H1 (cell line): Measurements from ENCODE around the gene CCDC120. TPM values are rescaled to one million over a fixed set of nuclear protein-coding genes. Genes with fewer than 3 reads are reported as not detected.

Experiments used
- CTCF ChIA-PET: fragments of 300-600 bp; sonication (Branson Sonifier 250); formaldehyde crosslinking; loops from one replicate; lab custom pipeline; 2021; ENCODE audit not compliant: partially characterized antibody; lab: Charles Lee
- POLR2A ChIA-PET: fragments of 300-600 bp; sonication (Branson Sonifier 250); formaldehyde crosslinking; loops from one replicate; lab custom pipeline; 2021; ENCODE audit warnings: inconsistent platforms; ENCODE audit not compliant: partially characterized antibody; lab: Charles Lee
- DNase-seq, 2 experiments: peaks; one replicate each; pipeline versions ENCODE4 v3.0.0 to v3.0.0-alpha.2; 2010 to 2022; ENCODE audit warnings: low spot score in 2 of 2, low read depth in 1 of 2, mixed read lengths in 1 of 2
- FAIRE-seq: peaks from 2 replicates; lab custom pipeline; 2011; peaks lifted over from hg19 to GRCh38; lab: Jason Lieb, UNC
- H2AFZ ChIP-seq: 2 replicates; pipeline ENCODE4 v1.8.1; 2012; ENCODE audit warnings: low read length, inconsistent platforms
- H2AK5ac ChIP-seq: 2 replicates; pipeline ENCODE4 v1.6.1; 2013; ENCODE audit warnings: low read depth, low read length
- H2BK120ac ChIP-seq: replicated peaks from 2 replicates; pipeline ENCODE3; 2013; ENCODE audit warnings: low read depth, low read length, inconsistent platforms
- H2BK12ac ChIP-seq: 2 replicates; pipeline ENCODE4 v1.6.1; 2013; ENCODE audit warnings: low read depth, low read length
- H2BK15ac ChIP-seq: 2 replicates; pipeline ENCODE4 v1.6.1; 2013; ENCODE audit warnings: low read length
- H2BK20ac ChIP-seq: 2 replicates; pipeline ENCODE4 v1.6.1; 2013; ENCODE audit warnings: low read length
- H2BK5ac ChIP-seq: 2 replicates; pipeline ENCODE4 v1.6.1; 2013; ENCODE audit warnings: low read depth, low read length
- H3K14ac ChIP-seq: 2 replicates; pipeline ENCODE4 v1.6.1; 2013; ENCODE audit warnings: inconsistent platforms; ENCODE audit not compliant: insufficient read length
- H3K18ac ChIP-seq: 2 replicates; pipeline ENCODE4 v1.6.1; 2013; ENCODE audit warnings: low read length; ENCODE audit errors: extremely low read depth
- H3K23ac ChIP-seq: 2 replicates; pipeline ENCODE4 v1.6.1; 2013; ENCODE audit warnings: inconsistent platforms; ENCODE audit not compliant: insufficient read length
- H3K23me2 ChIP-seq: 2 replicates; pipeline ENCODE4 v1.6.1; 2013; ENCODE audit warnings: low read depth, low read length
- H3K27ac ChIP-seq: 2 replicates; pipeline ENCODE4 v1.6.1; 2011; ENCODE audit warnings: low read depth, low read length, inconsistent platforms
- H3K27me3 ChIP-seq, 4 experiments: replicated peaks in 1 of 4; 1 replicate in 1 of 4; 2 replicates in 3 of 4; pipeline versions ENCODE4 v1.6.1 to v1.8.1; 2011 to 2013; ENCODE audit warnings: low read length in 3 of 4, mild to moderate bottlenecking in 3 of 4, inconsistent platforms in 2 of 4, mixed read lengths in 2 of 4, moderate library complexity in 1 of 4; ENCODE audit not compliant: control insufficient read depth in 3 of 4, insufficient read depth in 3 of 4; ENCODE audit errors: extremely low read depth in 1 of 4
- H3K36me3 ChIP-seq, 4 experiments: 2 replicates each; pipeline versions ENCODE4 v1.6.1 to v1.8.1; 2011 to 2013; ENCODE audit warnings: mild to moderate bottlenecking in 4 of 4, low read length in 3 of 4, moderate library complexity in 2 of 4, control low read depth in 1 of 4, inconsistent platforms in 1 of 4; ENCODE audit not compliant: insufficient read depth in 4 of 4, control insufficient read depth in 2 of 4
- H3K4ac ChIP-seq: replicated peaks from 2 replicates; pipeline ENCODE3; 2013; ENCODE audit warnings: low read length, low read depth, mixed read lengths, inconsistent platforms; ENCODE audit not compliant: insufficient read length
- H3K4me1 ChIP-seq, 4 experiments: replicated peaks in 1 of 4; 1 replicate in 1 of 4; 2 replicates in 3 of 4; pipeline versions ENCODE4 v1.6.1 to v1.8.1; 2011 to 2013; ENCODE audit warnings: low read length in 3 of 4, inconsistent platforms in 2 of 4, mixed read lengths in 1 of 4; ENCODE audit not compliant: insufficient read depth in 4 of 4, control insufficient read depth in 3 of 4
- H3K4me2 ChIP-seq, 2 experiments: 2 replicates each; pipeline versions ENCODE4 v1.6.1 to v1.8.1; 2011 to 2013; ENCODE audit warnings: low read depth in 2 of 2, low read length in 2 of 2, control low read depth in 1 of 2, inconsistent platforms in 1 of 2, mild to moderate bottlenecking in 1 of 2; ENCODE audit not compliant: insufficient read depth in 1 of 2
- H3K4me3 ChIP-seq, 4 experiments: fragments of 200-600, 300-600 bp in 1 of 4; sonication (generic), shearing (Covaris generic), sonication (Bioruptor Twin) in 1 of 4; 2 replicates each; pipeline versions ENCODE4 v1.5.1 to v1.8.1; 2011 to 2016; ENCODE audit warnings: low read length in 4 of 4, low read depth in 3 of 4, control low read depth in 2 of 4, inconsistent platforms in 2 of 4, mild to moderate bottlenecking in 2 of 4, mixed read lengths in 1 of 4, moderate library complexity in 1 of 4; ENCODE audit not compliant: insufficient read depth in 2 of 4; ENCODE audit errors: extremely low read depth in 1 of 4
- H3K56ac ChIP-seq: replicated peaks from 2 replicates; pipeline ENCODE3; 2013; ENCODE audit warnings: low read depth, mild to moderate bottlenecking, mixed read lengths, low read length, inconsistent platforms; ENCODE audit not compliant: insufficient read length
- H3K79me1 ChIP-seq: 2 replicates; pipeline ENCODE4 v1.6.1; 2013; ENCODE audit warnings: low read depth, low read length, control low read depth
- H3K79me2 ChIP-seq, 2 experiments: 2 replicates each; pipeline versions ENCODE4 v1.6.1 to v1.8.1; 2012 to 2013; ENCODE audit warnings: low read length in 2 of 2, mild to moderate bottlenecking in 2 of 2, inconsistent platforms in 1 of 2; ENCODE audit not compliant: insufficient read depth in 2 of 2, control insufficient read depth in 1 of 2
- H3K9ac ChIP-seq, 4 experiments: replicated peaks in 1 of 4; 1 replicate in 1 of 4; 2 replicates in 3 of 4; pipeline versions ENCODE4 v1.6.1 to v1.8.1; 2011 to 2013; ENCODE audit warnings: low read depth in 3 of 4, low read length in 3 of 4, control low read depth in 2 of 4, mild to moderate bottlenecking in 2 of 4, moderate library complexity in 2 of 4, inconsistent platforms in 1 of 4; ENCODE audit errors: extremely low read depth in 1 of 4
- H3K9me3 ChIP-seq, 2 experiments: 2 replicates each; pipeline versions ENCODE4 v1.6.1 to v1.8.1; 2012 to 2013; ENCODE audit warnings: mild to moderate bottlenecking in 2 of 2, moderate library complexity in 2 of 2, control low read depth in 1 of 2, inconsistent platforms in 1 of 2, low read depth in 1 of 2, low read length in 1 of 2, mixed read lengths in 1 of 2; ENCODE audit not compliant: insufficient read depth in 2 of 2
- H4K20me1 ChIP-seq, 2 experiments: replicated peaks in 1 of 2; 2 replicates each; pipeline versions ENCODE3 to v1.8.1; 2011 to 2013; ENCODE audit warnings: inconsistent platforms in 2 of 2, low read length in 2 of 2, mild to moderate bottlenecking in 1 of 2; ENCODE audit not compliant: insufficient read depth in 2 of 2, control insufficient read depth in 1 of 2
- H4K5ac ChIP-seq: 2 replicates; pipeline ENCODE4 v1.6.1; 2013; ENCODE audit warnings: low read length, low read depth, mixed read lengths, inconsistent platforms; ENCODE audit not compliant: insufficient read length
- H4K8ac ChIP-seq: 2 replicates; pipeline ENCODE4 v1.8.0; 2013; ENCODE audit warnings: mild to moderate bottlenecking, moderate library complexity, low read length, inconsistent platforms; ENCODE audit not compliant: insufficient read depth; ENCODE audit errors: extremely low read depth
- H4K91ac ChIP-seq: replicated peaks from 2 replicates; pipeline ENCODE3; 2013; ENCODE audit warnings: low read length, mixed read lengths, inconsistent platforms; ENCODE audit not compliant: insufficient read length
- CBX5 ChIP-seq: fragments of 300-800, 300-1000 bp; sonication (generic); IDR thresholded peaks from 2 replicates; pipeline ENCODE4 v1.7.1; 2016; ENCODE audit warnings: antibody characterized with exemption, low read length, low read depth
- CTCF ChIP-seq, 3 experiments: IDR thresholded peaks; 1 replicate in 2 of 3; 2 replicates in 1 of 3; pipeline versions ENCODE4 v1.5.1 to v1.6.1; 2011; ENCODE audit warnings: low read length in 3 of 3, mild to moderate bottlenecking in 3 of 3, inconsistent platforms in 2 of 3, low read depth in 1 of 3, moderate library complexity in 1 of 3; ENCODE audit not compliant: insufficient read depth in 1 of 3; ENCODE audit errors: control extremely low read depth in 1 of 3
- GABPA ChIP-seq: IDR thresholded peaks from 2 replicates; pipeline ENCODE4 v1.6.1; 2011; ENCODE audit warnings: mild to moderate bottlenecking, low read length, moderate library complexity, borderline replicate concordance; ENCODE audit not compliant: insufficient read depth
- SIX5 ChIP-seq: IDR thresholded peaks from 2 replicates; pipeline ENCODE4 v1.6.1; 2011; ENCODE audit warnings: mild to moderate bottlenecking, low read depth, low read length
- TAF1 ChIP-seq: IDR thresholded peaks from 2 replicates; pipeline ENCODE4 v1.6.1; 2011; ENCODE audit warnings: mild to moderate bottlenecking, low read depth, low read length
- USF2 ChIP-seq: IDR thresholded peaks from 2 replicates; pipeline ENCODE4 v1.6.1; 2011; ENCODE audit warnings: low read length, improper control_type of control experiment
- WGBS, 2 experiments: shearing (Covaris generic) in 1 of 2; methylation state at CpG; one replicate each; pipeline versions ENCODE4 v1.1.6 to v1.1.7; 2013 to 2015; ENCODE audit warnings: low lambda C conversion rate in 2 of 2, mixed read lengths in 2 of 2, inconsistent platforms in 1 of 2, low coverage in 1 of 2, missing lambda C conversion rate in 1 of 2; ENCODE audit not compliant: insufficient replicate concordance in 2 of 2, insufficient coverage in 1 of 2, insufficient read length in 1 of 2; ENCODE audit errors: extremely low coverage in 1 of 2, missing lambda C conversion rate in 1 of 2; 5-methylcytosine and 5-hydroxymethylcytosine counted together
- polyA plus RNA-seq, 7 experiments: library from polyadenylated mRNA; depleted of rRNA in 3 of 7; stranded (reverse) in 5 of 7; unstranded in 2 of 7; fragments of >200 nt in 5 of 7; fragments of 200-250 nt in 2 of 7; gene quantifications; 1 replicate in 5 of 7; 2 replicates in 1 of 7; 4 replicates in 1 of 7; pipeline versions ENCODE4 v1.2.1 to v1.2.3, GENCODE V29; 2011 to 2013; ENCODE audit warnings: missing spikeins in 2 of 7, mixed read lengths in 2 of 7
- total RNA-seq: library from RNA; stranded (reverse); fragmentation: NEBNext Ultra II Directional; extraction: Animal tissue kit (Norgen Biotek cat#: 25700); gene quantifications from 2 replicates; pipeline ENCODE4 v1.2.1, GENCODE V29; 2021

Gene CCDC120
- total and polyA plus RNA-seq, 2 of the 8 experiments (the other 6 are each of a cell fraction or from before 2014, with no cell fraction given), result 4.9 to 11.9 TPM

- H3K23ac ChIP-seq, result no peak overlapping the region
- TF ChIP-seq CTCF (IDR thresholded peaks at IDR 0.05; ENCODE audit: control extremely low read depth in 1 of 3, insufficient read depth in 1 of 3, low read depth in 1 of 3, low read length in 3 of 3) (no peak), CBX5 (no peak), TAF1 (no peak), GABPA (no peak), USF2 (no peak), SIX5 (no peak)
- no peak overlapping the region for H3K4ac ChIP-seq
- no peak overlapping the region for H3K9ac ChIP-seq
- no peak overlapping the region for H2BK20ac ChIP-seq
- no peaks in the 10 kb centered on the region for H3K79me1 ChIP-seq
- POLR2A ChIA-PET, result interaction anchor here (0.7 to 1.5 kb wide), 2 partner anchors 9 to 18 kb away, joined by 3 to 6 read pairs; partner anchors contain the start of gene WDR45
- H3K4me3 ChIP-seq, result no peak overlapping the region
- H3K23me2 ChIP-seq, result no peaks in the 10 kb centered on the region
- no peaks in the 10 kb centered on the region for H3K9me3 ChIP-seq
- H4K91ac ChIP-seq, result no peak overlapping the region
- no peak overlapping the region for H3K4me2 ChIP-seq
- DNase-seq (no peak), FAIRE-seq (no peak)
- peaks cover 0 to 12% (median 3%) of the 10 kb centered on the region in 4 experiments; a peak in 2 of 8 replicates for H3K36me3 ChIP-seq
- CTCF ChIA-PET, result interaction anchor here (0.8 to 1.4 kb wide), 2 partner anchors 33 to 90 kb away, joined by 3 read pairs; partner anchors contain the start of gene KCND1
- no peak overlapping the region for H2BK12ac ChIP-seq
- H3K27ac ChIP-seq, result no peak overlapping the region
- H4K8ac ChIP-seq, result no peak overlapping the region
- no peak overlapping the region for H2BK15ac ChIP-seq
- no peak overlapping the region for H2BK120ac ChIP-seq
- no peaks in the 10 kb centered on the region; a peak in 1 of 4 replicates for H3K79me2 ChIP-seq
- no peaks in the 10 kb centered on the region for H3K27me3 ChIP-seq
- H4K5ac ChIP-seq, result no peak overlapping the region
- WGBS, 2 experiments, result 90% methylated on average over 5 of the region's 7 CpGs; no CpG with 5 or more reads in 1 of the 2 experiments
- H3K14ac ChIP-seq, result no peak overlapping the region
- no peak overlapping the region for H3K18ac ChIP-seq
- no peak overlapping the region for H3K56ac ChIP-seq
- H2AK5ac ChIP-seq, result no peak overlapping the region
- H2AFZ ChIP-seq, result no peak overlapping the region
- H2BK5ac ChIP-seq, result no peak overlapping the region
- peaks cover 0 to 1% of the 10 kb centered on the region in 2 experiments for H4K20me1 ChIP-seq
- H3K4me1 ChIP-seq, result peaks cover 0 to 4% (median 0%) of the 10 kb centered on the region in 4 experiments; a peak in 3 of 7 replicates
These were observed 2.7 kb downstream of the CCDC120 start for GRCh38 chrX:49061490-49061889.
